Glutamatergic neuron (in vitro differentiated cells): ENCODE results near the gene SMIM7. TPM values are rescaled to one million over a fixed set of nuclear protein-coding genes. Genes with fewer than 3 reads are reported as not detected.
A peak's percentile ranks its signal among the peaks of the same experiment; 100 is the strongest.

Source experiments
- DNase-seq: peaks from one replicate; pipeline ENCODE4 v3.0.0; 2022
- H3K27ac Mint-ChIP-seq: one replicate; pipeline ENCODE4 v1.8.0; 2020; ENCODE audit warnings: mild to moderate bottlenecking, mixed read lengths, inconsistent platforms; ENCODE audit not compliant: unreplicated experiment
- H3K27me3 Mint-ChIP-seq: one replicate; pipeline ENCODE4 v1.8.0; 2020; ENCODE audit warnings: mild to moderate bottlenecking, moderate library complexity, mixed read lengths, inconsistent platforms; ENCODE audit not compliant: unreplicated experiment
- H3K36me3 Mint-ChIP-seq: one replicate; pipeline ENCODE4 v1.8.0; 2020; ENCODE audit warnings: mild to moderate bottlenecking, mixed read lengths, inconsistent platforms; ENCODE audit not compliant: unreplicated experiment
- H3K4me1 Mint-ChIP-seq: one replicate; pipeline ENCODE4 v1.8.0; 2020; ENCODE audit warnings: mild to moderate bottlenecking, low read depth, mixed read lengths, inconsistent platforms; ENCODE audit not compliant: unreplicated experiment
- H3K4me3 Mint-ChIP-seq: one replicate; pipeline ENCODE4 v1.8.0; 2020; ENCODE audit warnings: mild to moderate bottlenecking, mixed read lengths, inconsistent platforms; ENCODE audit not compliant: unreplicated experiment
- H3K9me3 Mint-ChIP-seq: one replicate; pipeline ENCODE4 v1.8.0; 2020; ENCODE audit warnings: mild to moderate bottlenecking, moderate library complexity, mixed read lengths, inconsistent platforms; ENCODE audit not compliant: unreplicated experiment
- total RNA-seq: library from RNA; stranded (reverse); fragmentation: NEBNext Ultra II Directional; extraction: Animal tissue kit (Norgen Biotek cat#: 25700); gene quantifications from one replicate; pipeline ENCODE4 v1.2.1, GENCODE V29; 2021; ENCODE audit not compliant: unreplicated experiment
- TF ChIP-seq, protein P1 (sequence below): fragments of 200-600 bp; sonication (generic); IDR thresholded peaks from one replicate; pipeline ENCODE4 v1.5.0; 2021; ENCODE audit not compliant: partially characterized antibody, unreplicated experiment

Gene SMIM7
- total RNA-seq, 1 donor from 2014 or later: 81.0 TPM

DNA sequence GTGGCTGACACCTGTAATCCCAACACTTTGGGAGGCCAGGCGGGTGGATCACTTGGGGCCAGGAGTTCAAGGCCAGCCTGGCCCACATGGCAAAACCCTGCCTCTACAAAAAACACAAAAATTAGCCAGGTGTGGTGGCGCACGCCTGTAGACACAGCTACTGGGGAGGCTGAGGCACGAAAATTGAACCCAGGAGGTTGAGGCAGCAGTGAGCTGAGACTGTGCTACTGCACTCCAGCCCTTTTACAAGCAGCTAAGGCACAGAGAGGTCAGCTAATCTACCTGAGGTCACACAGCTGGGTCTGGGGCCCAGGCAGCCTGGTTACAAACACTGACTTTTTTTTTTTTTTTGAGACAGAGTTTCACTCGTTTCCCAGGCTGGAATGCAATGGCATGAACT lies 59.1 kb downstream of the SMIM7 start:
- H3K4me1 Mint-ChIP-seq: peaks cover 29% of the 10 kb centered on the region
- TF ChIP-seq, protein P1, sequence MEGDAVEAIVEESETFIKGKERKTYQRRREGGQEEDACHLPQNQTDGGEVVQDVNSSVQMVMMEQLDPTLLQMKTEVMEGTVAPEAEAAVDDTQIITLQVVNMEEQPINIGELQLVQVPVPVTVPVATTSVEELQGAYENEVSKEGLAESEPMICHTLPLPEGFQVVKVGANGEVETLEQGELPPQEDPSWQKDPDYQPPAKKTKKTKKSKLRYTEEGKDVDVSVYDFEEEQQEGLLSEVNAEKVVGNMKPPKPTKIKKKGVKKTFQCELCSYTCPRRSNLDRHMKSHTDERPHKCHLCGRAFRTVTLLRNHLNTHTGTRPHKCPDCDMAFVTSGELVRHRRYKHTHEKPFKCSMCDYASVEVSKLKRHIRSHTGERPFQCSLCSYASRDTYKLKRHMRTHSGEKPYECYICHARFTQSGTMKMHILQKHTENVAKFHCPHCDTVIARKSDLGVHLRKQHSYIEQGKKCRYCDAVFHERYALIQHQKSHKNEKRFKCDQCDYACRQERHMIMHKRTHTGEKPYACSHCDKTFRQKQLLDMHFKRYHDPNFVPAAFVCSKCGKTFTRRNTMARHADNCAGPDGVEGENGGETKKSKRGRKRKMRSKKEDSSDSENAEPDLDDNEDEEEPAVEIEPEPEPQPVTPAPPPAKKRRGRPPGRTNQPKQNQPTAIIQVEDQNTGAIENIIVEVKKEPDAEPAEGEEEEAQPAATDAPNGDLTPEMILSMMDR: no peak
- H3K27me3 Mint-ChIP-seq: peaks cover 5% of the 10 kb centered on the region
- no peak overlapping the region for H3K4me3 Mint-ChIP-seq
- no peak for DNase-seq
- H3K27ac Mint-ChIP-seq: no peak overlapping the region
- H3K36me3 Mint-ChIP-seq: no peaks in the 10 kb centered on the region
- peaks cover 7% of the 10 kb centered on the region for H3K9me3 Mint-ChIP-seq

DNA sequence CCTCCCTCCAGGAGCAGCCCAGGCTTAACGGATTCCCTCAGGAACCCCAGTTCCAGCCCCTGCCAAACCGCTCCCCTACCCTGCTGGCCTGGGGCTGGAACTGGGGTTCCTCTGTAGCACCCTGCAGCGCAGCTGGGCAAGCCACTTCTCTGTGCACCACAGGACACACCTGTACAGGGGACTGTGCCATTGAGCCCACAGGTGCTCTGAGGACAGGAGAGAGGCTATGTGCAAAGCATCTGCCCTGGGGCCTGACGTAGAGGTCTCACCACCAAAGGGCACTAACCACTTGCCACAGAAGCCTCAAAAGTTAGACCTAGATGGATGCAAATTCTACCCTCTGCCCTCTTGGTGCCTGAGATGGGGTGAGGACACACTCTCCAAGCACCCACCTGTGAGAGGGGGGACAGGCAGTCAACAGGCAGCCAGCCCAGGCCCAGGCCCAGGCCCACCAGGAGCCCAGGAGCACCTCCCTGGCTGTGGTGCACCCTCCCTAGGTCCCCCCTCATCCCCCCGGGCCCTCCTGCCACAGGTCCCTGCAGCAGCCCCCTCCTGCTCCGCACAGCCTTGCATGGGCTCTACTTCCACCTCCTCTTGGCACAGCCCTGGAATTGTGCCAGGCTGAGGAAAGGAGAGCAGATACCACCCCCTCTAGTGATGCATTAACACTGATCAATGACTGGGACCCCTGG lies 60.1 kb downstream of the SMIM7 start:
- TF ChIP-seq, protein P1: no peak
- Mint-ChIP-seq H3K36me3 (no peaks in the 10 kb centered on the region), H3K4me3 (no peak overlapping the region), H3K27ac (no peak overlapping the region), H3K9me3 (peaks cover 7% of the 10 kb centered on the region), H3K4me1 (peaks cover 23% of the 10 kb centered on the region), H3K27me3 (peaks cover 4% of the 10 kb centered on the region)
- DNase-seq: no peak

DNA sequence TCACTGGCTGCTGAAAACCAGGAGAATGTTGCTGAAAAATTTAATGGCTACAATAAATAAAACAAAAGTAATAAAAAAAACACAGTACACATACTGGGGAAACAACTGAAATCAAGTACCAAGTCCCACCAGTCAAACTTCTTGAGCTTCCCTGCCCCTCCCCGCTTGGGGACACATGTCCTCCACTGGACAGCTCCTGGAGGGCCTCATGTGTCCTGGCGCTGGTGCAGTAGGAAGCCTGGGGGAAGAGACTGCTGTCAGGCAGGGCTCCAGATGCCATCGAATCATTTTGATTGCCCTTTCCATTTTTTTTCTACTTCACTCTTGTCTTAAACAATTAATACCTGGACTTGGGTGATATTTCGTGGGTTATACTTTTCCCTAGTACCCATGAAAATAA lies 61.1 kb downstream of the SMIM7 start:
- H3K36me3 Mint-ChIP-seq: no peaks in the 10 kb centered on the region
- no peak for DNase-seq
- H3K27ac Mint-ChIP-seq: peak overlapping the region; percentile 76
- peaks cover 23% of the 10 kb centered on the region for H3K4me1 Mint-ChIP-seq
- H3K4me3 Mint-ChIP-seq: peak overlapping the region; percentile 30
- H3K27me3 Mint-ChIP-seq: peaks cover 7% of the 10 kb centered on the region
- peaks cover 4% of the 10 kb centered on the region for H3K9me3 Mint-ChIP-seq
- TF ChIP-seq, protein P1: no peak

DNA sequence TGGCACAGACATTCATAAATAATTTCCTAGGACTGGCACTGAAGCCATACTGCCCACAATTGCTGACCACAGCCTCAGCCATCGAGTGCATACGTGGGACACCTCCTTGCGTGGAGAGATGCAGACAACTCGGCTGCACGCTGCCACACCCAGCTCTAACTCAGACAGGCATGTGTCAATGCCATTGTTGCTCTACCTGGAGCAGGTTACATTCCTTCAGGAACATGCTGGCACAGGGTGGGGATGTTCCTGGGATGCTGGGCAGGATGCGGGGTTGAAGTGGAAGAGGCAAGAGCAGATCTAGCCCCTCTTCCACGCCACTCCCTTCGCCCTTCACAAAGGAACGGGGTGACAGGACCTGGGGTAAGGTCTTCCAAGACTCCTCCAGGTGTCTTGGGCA lies 63.5 kb downstream of the SMIM7 start:
- H3K9me3 Mint-ChIP-seq: peaks cover 7% of the 10 kb centered on the region
- no peak overlapping the region for H3K27ac Mint-ChIP-seq
- TF ChIP-seq, protein P1: no peak
- no peak overlapping the region for H3K4me3 Mint-ChIP-seq
- H3K36me3 Mint-ChIP-seq: no peaks in the 10 kb centered on the region
- H3K4me1 Mint-ChIP-seq: peaks cover 38% of the 10 kb centered on the region
- H3K27me3 Mint-ChIP-seq: peaks cover 8% of the 10 kb centered on the region
- no peak for DNase-seq

Other genes with a start within 250 kb of the SMIM7 start
- gene EPS15L1, start 188.2 kb downstream of the SMIM7 start, total RNA-seq: 84.9 TPM
- not detected for gene CALR3, start 164.0 kb downstream of the SMIM7 start, total RNA-seq
- 5.0 TPM for gene C19orf44, start 163.8 kb downstream of the SMIM7 start, total RNA-seq
- 50.7 TPM for gene CHERP, start 117.7 kb downstream of the SMIM7 start, total RNA-seq
- 31.9 TPM for gene SLC35E1, start 87.7 kb downstream of the SMIM7 start, total RNA-seq
- gene MED26, start 31.9 kb downstream of the SMIM7 start, total RNA-seq: 9.8 TPM
- gene TMEM38A, start 995 bp upstream of the SMIM7 start, total RNA-seq: 7.1 TPM
- not detected for gene NWD1, start 59.7 kb upstream of the SMIM7 start, total RNA-seq
- gene SIN3B, start 169.3 kb upstream of the SMIM7 start, total RNA-seq: 97.9 TPM
- gene F2RL3, start 228.9 kb upstream of the SMIM7 start, total RNA-seq: not detected